HG03521 (cell line): Measurements from ENCODE around the gene ICAM5.

Source experiments
- ATAC-seq: cut with Tn5 transposase; IDR thresholded peaks from one replicate; pipeline ENCODE4 v1.9.1; 2021; ENCODE audit warnings: mild to moderate bottlenecking, moderate library complexity; ENCODE audit not compliant: unreplicated experiment

ICAM5 gene

GRCh38 chr19:10291554-10292205 lies 1.9 kb downstream of the ICAM5 start:
- no peak for ATAC-seq

GRCh38 chr19:10292206-10292788 lies 2.5 kb downstream of the ICAM5 start:
- peak; percentile 53 for ATAC-seq

GRCh38 chr19:10292789-10293636 lies 3.3 kb downstream of the ICAM5 start:
- no peak for ATAC-seq

GRCh38 chr19:10293637-10294367 lies 4.0 kb downstream of the ICAM5 start:
- no peak for ATAC-seq

GRCh38 chr19:10294368-10294697 lies 4.6 kb downstream of the ICAM5 start:
- ATAC-seq, result no peak

- ATAC-seq, result peak; percentile 41
These were observed 5.6 kb downstream of the ICAM5 start for GRCh38 chr19:10295305-10295846.

- ATAC-seq, result no peak
These were observed 6.3 kb downstream of the ICAM5 start for GRCh38 chr19:10295847-10296591.

GRCh38 chr19:10299545-10300458 lies 10.1 kb downstream of the ICAM5 start:
- ATAC-seq, result no peak

GRCh38 chr19:10305139-10305806 lies 15.5 kb downstream of the ICAM5 start:
- ATAC-seq, result no peak

- no peak for ATAC-seq
These were observed 16.6 kb downstream of the ICAM5 start for GRCh38 chr19:10306327-10306726.

GRCh38 chr19:10309423-10309822 lies 19.7 kb downstream of the ICAM5 start, which contains the start of gene ZGLP1:
Gene ZGLP1, minus strand, starts transcription at chr19:10309815.
- no peak for ATAC-seq

GRCh38 chr19:10315335-10316214 lies 25.8 kb downstream of the ICAM5 start, which contains the start of gene FDX2:
Gene FDX2, minus strand, starts transcription at chr19:10316015. Its CDS starts 19 bp downstream, at chr19:10315996.
- no peak for ATAC-seq

- no peak for ATAC-seq
These were observed 26.7 kb downstream of the ICAM5 start for GRCh38 chr19:10316229-10317044.

GRCh38 chr19:10317045-10317856 lies 27.5 kb downstream of the ICAM5 start:
- no peak for ATAC-seq

GRCh38 chr19:10317857-10318462 lies 28.2 kb downstream of the ICAM5 start:
- no peak for ATAC-seq
